WI38 (cell line): ENCODE results near the gene SAYSD1.

Source experiments
- H3K4me3 ChIP-seq: 2 replicates; pipeline ENCODE4 v1.5.1; 2011; ENCODE audit warnings: low read depth, mild to moderate bottlenecking, control low read depth, low read length
- CTCF ChIP-seq: IDR thresholded peaks from 2 replicates; pipeline ENCODE4 v1.5.1; 2012; ENCODE audit warnings: low read depth, mild to moderate bottlenecking, control low read depth, low read length

Gene SAYSD1

GRCh38 chr6:39074486-39074885, 40.5 kb downstream of the SAYSD1 start:
- H3K4me3 ChIP-seq, result no peak overlapping the region
- no peak for TF ChIP-seq CTCF

GRCh38 chr6:39073471-39074355, 41.3 kb downstream of the SAYSD1 start:
- H3K4me3 ChIP-seq, result no peak overlapping the region
- TF ChIP-seq CTCF, result no peak

- no peak for TF ChIP-seq CTCF
- no peak overlapping the region for H3K4me3 ChIP-seq
These were observed 42.2 kb downstream of the SAYSD1 start for GRCh38 chr6:39072830-39073229.

GRCh38 chr6:39068391-39068790, 46.6 kb downstream of the SAYSD1 start:
- no peak for TF ChIP-seq CTCF
- no peak overlapping the region for H3K4me3 ChIP-seq

GRCh38 chr6:39065561-39065960, 49.4 kb downstream of the SAYSD1 start:
- no peak for TF ChIP-seq CTCF

GRCh38 chr6:39063526-39063925, 51.5 kb downstream of the SAYSD1 start:
- H3K4me3 ChIP-seq, result no peak overlapping the region
- TF ChIP-seq CTCF, result no peak

More at GRCh38 chr6:39065561-39065960, 49.4 kb downstream of the SAYSD1 start:
- no peak overlapping the region for H3K4me3 ChIP-seq

GRCh38 chr6:39062014-39062740, 52.8 kb downstream of the SAYSD1 start:
- H3K4me3 ChIP-seq, result no peak overlapping the region
- no peak for TF ChIP-seq CTCF
